H1 (cell line): ENCODE data around the gene MYRIP. TPM values are rescaled to one million over a fixed set of nuclear protein-coding genes. Genes with fewer than 3 reads are reported as not detected.

Experiments used
- CTCF ChIA-PET: fragments of 300-600 bp; sonication (Branson Sonifier 250); formaldehyde crosslinking; loops from one replicate; lab custom pipeline; 2021; ENCODE audit not compliant: partially characterized antibody; lab: Charles Lee
- POLR2A ChIA-PET: fragments of 300-600 bp; sonication (Branson Sonifier 250); formaldehyde crosslinking; loops from one replicate; lab custom pipeline; 2021; ENCODE audit warnings: inconsistent platforms; ENCODE audit not compliant: partially characterized antibody; lab: Charles Lee
- DNase-seq, 2 experiments: peaks; one replicate each; pipeline versions ENCODE4 v3.0.0 to v3.0.0-alpha.2; 2010 to 2022; ENCODE audit warnings: low spot score in 2 of 2, low read depth in 1 of 2, mixed read lengths in 1 of 2
- FAIRE-seq: peaks from 2 replicates; lab custom pipeline; 2011; peaks lifted over from hg19 to GRCh38; lab: Jason Lieb, UNC
- H2AFZ ChIP-seq: 2 replicates; pipeline ENCODE4 v1.8.1; 2012; ENCODE audit warnings: low read length, inconsistent platforms
- H2AK5ac ChIP-seq: 2 replicates; pipeline ENCODE4 v1.6.1; 2013; ENCODE audit warnings: low read depth, low read length
- H2BK120ac ChIP-seq: replicated peaks from 2 replicates; pipeline ENCODE3; 2013; ENCODE audit warnings: low read depth, low read length, inconsistent platforms
- H2BK12ac ChIP-seq: 2 replicates; pipeline ENCODE4 v1.6.1; 2013; ENCODE audit warnings: low read depth, low read length
- H2BK15ac ChIP-seq: 2 replicates; pipeline ENCODE4 v1.6.1; 2013; ENCODE audit warnings: low read length
- H2BK20ac ChIP-seq: 2 replicates; pipeline ENCODE4 v1.6.1; 2013; ENCODE audit warnings: low read length
- H2BK5ac ChIP-seq: 2 replicates; pipeline ENCODE4 v1.6.1; 2013; ENCODE audit warnings: low read depth, low read length
- H3K14ac ChIP-seq: 2 replicates; pipeline ENCODE4 v1.6.1; 2013; ENCODE audit warnings: inconsistent platforms; ENCODE audit not compliant: insufficient read length
- H3K18ac ChIP-seq: 2 replicates; pipeline ENCODE4 v1.6.1; 2013; ENCODE audit warnings: low read length; ENCODE audit errors: extremely low read depth
- H3K23ac ChIP-seq: 2 replicates; pipeline ENCODE4 v1.6.1; 2013; ENCODE audit warnings: inconsistent platforms; ENCODE audit not compliant: insufficient read length
- H3K23me2 ChIP-seq: 2 replicates; pipeline ENCODE4 v1.6.1; 2013; ENCODE audit warnings: low read depth, low read length
- H3K27ac ChIP-seq: 2 replicates; pipeline ENCODE4 v1.6.1; 2011; ENCODE audit warnings: low read depth, low read length, inconsistent platforms
- H3K27me3 ChIP-seq, 4 experiments: replicated peaks in 1 of 4; 1 replicate in 1 of 4; 2 replicates in 3 of 4; pipeline versions ENCODE4 v1.6.1 to v1.8.1; 2011 to 2013; ENCODE audit warnings: low read length in 3 of 4, mild to moderate bottlenecking in 3 of 4, inconsistent platforms in 2 of 4, mixed read lengths in 2 of 4, moderate library complexity in 1 of 4; ENCODE audit not compliant: control insufficient read depth in 3 of 4, insufficient read depth in 3 of 4; ENCODE audit errors: extremely low read depth in 1 of 4
- H3K36me3 ChIP-seq, 4 experiments: 2 replicates each; pipeline versions ENCODE4 v1.6.1 to v1.8.1; 2011 to 2013; ENCODE audit warnings: mild to moderate bottlenecking in 4 of 4, low read length in 3 of 4, moderate library complexity in 2 of 4, control low read depth in 1 of 4, inconsistent platforms in 1 of 4; ENCODE audit not compliant: insufficient read depth in 4 of 4, control insufficient read depth in 2 of 4
- H3K4ac ChIP-seq: replicated peaks from 2 replicates; pipeline ENCODE3; 2013; ENCODE audit warnings: low read length, low read depth, mixed read lengths, inconsistent platforms; ENCODE audit not compliant: insufficient read length
- H3K4me1 ChIP-seq, 4 experiments: replicated peaks in 1 of 4; 1 replicate in 1 of 4; 2 replicates in 3 of 4; pipeline versions ENCODE4 v1.6.1 to v1.8.1; 2011 to 2013; ENCODE audit warnings: low read length in 3 of 4, inconsistent platforms in 2 of 4, mixed read lengths in 1 of 4; ENCODE audit not compliant: insufficient read depth in 4 of 4, control insufficient read depth in 3 of 4
- H3K4me2 ChIP-seq, 2 experiments: 2 replicates each; pipeline versions ENCODE4 v1.6.1 to v1.8.1; 2011 to 2013; ENCODE audit warnings: low read depth in 2 of 2, low read length in 2 of 2, control low read depth in 1 of 2, inconsistent platforms in 1 of 2, mild to moderate bottlenecking in 1 of 2; ENCODE audit not compliant: insufficient read depth in 1 of 2
- H3K4me3 ChIP-seq, 4 experiments: fragments of 200-600, 300-600 bp in 1 of 4; sonication (generic), shearing (Covaris generic), sonication (Bioruptor Twin) in 1 of 4; 2 replicates each; pipeline versions ENCODE4 v1.5.1 to v1.8.1; 2011 to 2016; ENCODE audit warnings: low read length in 4 of 4, low read depth in 3 of 4, control low read depth in 2 of 4, inconsistent platforms in 2 of 4, mild to moderate bottlenecking in 2 of 4, mixed read lengths in 1 of 4, moderate library complexity in 1 of 4; ENCODE audit not compliant: insufficient read depth in 2 of 4; ENCODE audit errors: extremely low read depth in 1 of 4
- H3K56ac ChIP-seq: replicated peaks from 2 replicates; pipeline ENCODE3; 2013; ENCODE audit warnings: low read depth, mild to moderate bottlenecking, mixed read lengths, low read length, inconsistent platforms; ENCODE audit not compliant: insufficient read length
- H3K79me1 ChIP-seq: 2 replicates; pipeline ENCODE4 v1.6.1; 2013; ENCODE audit warnings: low read depth, low read length, control low read depth
- H3K79me2 ChIP-seq, 2 experiments: 2 replicates each; pipeline versions ENCODE4 v1.6.1 to v1.8.1; 2012 to 2013; ENCODE audit warnings: low read length in 2 of 2, mild to moderate bottlenecking in 2 of 2, inconsistent platforms in 1 of 2; ENCODE audit not compliant: insufficient read depth in 2 of 2, control insufficient read depth in 1 of 2
- H3K9ac ChIP-seq, 4 experiments: replicated peaks in 1 of 4; 1 replicate in 1 of 4; 2 replicates in 3 of 4; pipeline versions ENCODE4 v1.6.1 to v1.8.1; 2011 to 2013; ENCODE audit warnings: low read depth in 3 of 4, low read length in 3 of 4, control low read depth in 2 of 4, mild to moderate bottlenecking in 2 of 4, moderate library complexity in 2 of 4, inconsistent platforms in 1 of 4; ENCODE audit errors: extremely low read depth in 1 of 4
- H3K9me3 ChIP-seq, 2 experiments: 2 replicates each; pipeline versions ENCODE4 v1.6.1 to v1.8.1; 2012 to 2013; ENCODE audit warnings: mild to moderate bottlenecking in 2 of 2, moderate library complexity in 2 of 2, control low read depth in 1 of 2, inconsistent platforms in 1 of 2, low read depth in 1 of 2, low read length in 1 of 2, mixed read lengths in 1 of 2; ENCODE audit not compliant: insufficient read depth in 2 of 2
- H4K20me1 ChIP-seq, 2 experiments: replicated peaks in 1 of 2; 2 replicates each; pipeline versions ENCODE3 to v1.8.1; 2011 to 2013; ENCODE audit warnings: inconsistent platforms in 2 of 2, low read length in 2 of 2, mild to moderate bottlenecking in 1 of 2; ENCODE audit not compliant: insufficient read depth in 2 of 2, control insufficient read depth in 1 of 2
- H4K5ac ChIP-seq: 2 replicates; pipeline ENCODE4 v1.6.1; 2013; ENCODE audit warnings: low read length, low read depth, mixed read lengths, inconsistent platforms; ENCODE audit not compliant: insufficient read length
- H4K8ac ChIP-seq: 2 replicates; pipeline ENCODE4 v1.8.0; 2013; ENCODE audit warnings: mild to moderate bottlenecking, moderate library complexity, low read length, inconsistent platforms; ENCODE audit not compliant: insufficient read depth; ENCODE audit errors: extremely low read depth
- H4K91ac ChIP-seq: replicated peaks from 2 replicates; pipeline ENCODE3; 2013; ENCODE audit warnings: low read length, mixed read lengths, inconsistent platforms; ENCODE audit not compliant: insufficient read length
- EP300 ChIP-seq, 2 experiments: IDR thresholded peaks; 1 replicate in 1 of 2; 2 replicates in 1 of 2; pipeline ENCODE4 v1.6.1; 2011 to 2012; ENCODE audit warnings: low read depth in 2 of 2, low read length in 2 of 2, mild to moderate bottlenecking in 2 of 2, borderline replicate concordance in 1 of 2, inconsistent platforms in 1 of 2, moderate library complexity in 1 of 2
- JUND ChIP-seq: IDR thresholded peaks from 2 replicates; pipeline ENCODE4 v1.6.1; 2011; ENCODE audit warnings: mild to moderate bottlenecking, improper control_type of control experiment, low read length
- KDM1A ChIP-seq: fragments of 200-600, 300-600 bp; sonication (generic); IDR thresholded peaks from 2 replicates; pipeline ENCODE4 v1.7.1; 2016; ENCODE audit warnings: mild to moderate bottlenecking, low read length, borderline replicate concordance
- SAP30 ChIP-seq: fragments of 300-600 bp; sonication (generic); IDR thresholded peaks from 2 replicates; pipeline ENCODE4 v1.7.1; 2012; ENCODE audit warnings: low read length, moderate library complexity, mild to moderate bottlenecking, inconsistent platforms; ENCODE audit not compliant: insufficient read depth, insufficient replicate concordance
- TAF7 ChIP-seq: optimal IDR thresholded peaks from 2 replicates; pipeline ENCODE3; 2011; ENCODE audit warnings: low read depth, mild to moderate bottlenecking, inconsistent platforms, low read length, moderate library complexity, borderline replicate concordance
- TCF12 ChIP-seq: IDR thresholded peaks from 2 replicates; pipeline ENCODE4 v1.6.1; 2011; ENCODE audit warnings: low read depth, mild to moderate bottlenecking, low read length
- WGBS, 2 experiments: shearing (Covaris generic) in 1 of 2; methylation state at CpG; one replicate each; pipeline versions ENCODE4 v1.1.6 to v1.1.7; 2013 to 2015; ENCODE audit warnings: low lambda C conversion rate in 2 of 2, mixed read lengths in 2 of 2, inconsistent platforms in 1 of 2, low coverage in 1 of 2, missing lambda C conversion rate in 1 of 2; ENCODE audit not compliant: insufficient replicate concordance in 2 of 2, insufficient coverage in 1 of 2, insufficient read length in 1 of 2; ENCODE audit errors: extremely low coverage in 1 of 2, missing lambda C conversion rate in 1 of 2; 5-methylcytosine and 5-hydroxymethylcytosine counted together
- polyA plus RNA-seq, 7 experiments: library from polyadenylated mRNA; depleted of rRNA in 3 of 7; stranded (reverse) in 5 of 7; unstranded in 2 of 7; fragments of >200 nt in 5 of 7; fragments of 200-250 nt in 2 of 7; gene quantifications; 1 replicate in 5 of 7; 2 replicates in 1 of 7; 4 replicates in 1 of 7; pipeline versions ENCODE4 v1.2.1 to v1.2.3, GENCODE V29; 2011 to 2013; ENCODE audit warnings: missing spikeins in 2 of 7, mixed read lengths in 2 of 7
- total RNA-seq: library from RNA; stranded (reverse); fragmentation: NEBNext Ultra II Directional; extraction: Animal tissue kit (Norgen Biotek cat#: 25700); gene quantifications from 2 replicates; pipeline ENCODE4 v1.2.1, GENCODE V29; 2021

The MYRIP gene
- total and polyA plus RNA-seq, 2 of the 8 experiments (the other 6 are each of a cell fraction or from before 2014, with no cell fraction given): 0.54 to 4.3 TPM

DNA sequence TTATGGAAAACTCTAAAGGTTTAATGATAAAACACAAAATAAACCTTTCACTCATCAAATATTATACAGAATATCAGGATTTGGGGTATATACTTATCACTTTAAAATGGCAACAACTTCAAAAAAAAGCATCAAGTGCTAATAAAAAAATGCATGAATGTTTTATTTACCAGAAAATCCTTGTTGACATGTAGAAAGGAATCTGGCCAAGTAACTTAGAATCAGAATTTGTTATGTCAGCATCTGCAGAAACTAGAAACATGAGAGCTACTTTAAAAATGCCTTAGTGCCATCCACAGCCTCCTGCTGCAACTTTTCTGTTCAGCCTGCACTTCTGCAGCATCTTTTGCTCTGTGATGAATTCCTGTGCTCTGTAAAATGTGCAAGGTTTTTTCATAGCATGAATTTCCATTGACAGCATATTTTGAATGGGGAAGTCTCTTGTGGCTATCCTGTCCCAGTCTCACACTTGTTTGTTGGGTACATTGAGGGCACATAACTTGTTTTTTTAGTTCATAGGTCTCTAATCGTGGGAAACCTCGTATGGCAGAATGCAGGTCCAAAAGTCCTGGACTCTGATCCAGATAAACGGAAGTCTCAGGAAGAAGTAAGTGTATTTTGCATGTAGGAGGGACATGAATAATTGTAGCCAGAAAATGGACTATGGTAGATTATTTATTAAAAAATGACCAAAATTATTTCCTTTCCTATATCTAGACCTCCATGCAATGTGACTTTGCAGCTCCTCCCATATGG is 21.1 kb upstream of the MYRIP start:
- CTCF ChIA-PET: interaction anchor here (0.7 kb wide), 1 partner anchor 72 kb away, joined by 3 read pairs; no protein-coding TSS in a partner anchor

More for the DNA sequence above, 21.1 kb upstream of the MYRIP start:
- Histone ChIP-seq H4K5ac (no peak overlapping the region), H2AFZ (no peak overlapping the region), H2AK5ac (no peak overlapping the region), H3K18ac (no peak overlapping the region), H3K23ac (no peak overlapping the region), H4K20me1 (no peaks in the 10 kb centered on the region), H2BK20ac (no peak overlapping the region), H3K9me3 (no peaks in the 10 kb centered on the region), H3K23me2 (no peaks in the 10 kb centered on the region), H3K36me3 (no peaks in the 10 kb centered on the region), H2BK5ac (no peak overlapping the region), H3K27me3 (no peaks in the 10 kb centered on the region), H3K79me2 (no peaks in the 10 kb centered on the region), H3K14ac (no peak overlapping the region), H3K4me3 (no peak overlapping the region), H2BK12ac (no peak overlapping the region), H4K91ac (no peak overlapping the region), H3K9ac (no peak overlapping the region), H3K27ac (no peak overlapping the region), H2BK15ac (no peak overlapping the region), H3K4ac (no peak overlapping the region), H3K79me1 (no peaks in the 10 kb centered on the region), H4K8ac (no peak overlapping the region), H3K4me2 (no peak overlapping the region), H2BK120ac (no peak overlapping the region), H3K4me1 (no peaks in the 10 kb centered on the region), H3K56ac (no peak overlapping the region)
- no peak for FAIRE-seq
- WGBS, 2 experiments: 98% methylated on average over 3 of the region's 3 CpGs; no CpG with 5 or more reads in 1 of the 2 experiments
- no peak for DNase-seq
- no peak for TF ChIP-seq KDM1A
- TF ChIP-seq JUND: no peak
- TF ChIP-seq EP300 (IDR thresholded peaks at IDR 0.05; ENCODE audit: borderline replicate concordance in 1 of 2, low read depth in 2 of 2, low read length in 2 of 2): no peak
- TF ChIP-seq TCF12: no peak
- no peak for TF ChIP-seq SAP30
- no peak for TF ChIP-seq TAF7
- POLR2A ChIA-PET: no interaction called here
